ENCODE results near the gene NDUFS8. TPM values are rescaled to one million over a fixed set of nuclear protein-coding genes. Genes with fewer than 3 reads are reported as not detected.

NDUFS8 gene
- total and polyA plus RNA-seq, 10 of the 15 experiments (the other 5 are each of a cell fraction or from before 2014, with no cell fraction given): 17.6 to 308 (median 120) TPM

DNA sequence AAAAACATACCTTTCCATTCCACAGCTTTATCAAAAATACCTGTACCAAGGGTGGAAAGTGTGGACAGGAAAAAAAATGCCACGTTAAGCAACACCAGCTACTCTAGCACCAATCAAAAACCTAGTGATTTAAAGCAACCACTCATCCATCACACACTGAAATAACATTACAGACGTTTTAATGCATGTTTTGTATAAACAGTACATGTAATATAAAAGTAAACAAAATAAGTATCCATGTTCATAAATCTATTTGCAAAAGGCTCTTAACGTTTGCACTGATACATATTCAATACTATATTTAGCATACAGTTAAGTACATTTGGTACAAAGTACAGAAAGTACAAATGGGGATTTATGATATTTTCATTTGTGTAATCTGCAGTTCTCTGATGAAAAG lies 52.0 kb downstream of the NDUFS8 start:
- BruUV-seq (replicated peaks): no TSS peak

More for the DNA sequence above, 52.0 kb downstream of the NDUFS8 start:
- no peak for ATAC-seq
- TF ChIP-seq, protein P1, sequence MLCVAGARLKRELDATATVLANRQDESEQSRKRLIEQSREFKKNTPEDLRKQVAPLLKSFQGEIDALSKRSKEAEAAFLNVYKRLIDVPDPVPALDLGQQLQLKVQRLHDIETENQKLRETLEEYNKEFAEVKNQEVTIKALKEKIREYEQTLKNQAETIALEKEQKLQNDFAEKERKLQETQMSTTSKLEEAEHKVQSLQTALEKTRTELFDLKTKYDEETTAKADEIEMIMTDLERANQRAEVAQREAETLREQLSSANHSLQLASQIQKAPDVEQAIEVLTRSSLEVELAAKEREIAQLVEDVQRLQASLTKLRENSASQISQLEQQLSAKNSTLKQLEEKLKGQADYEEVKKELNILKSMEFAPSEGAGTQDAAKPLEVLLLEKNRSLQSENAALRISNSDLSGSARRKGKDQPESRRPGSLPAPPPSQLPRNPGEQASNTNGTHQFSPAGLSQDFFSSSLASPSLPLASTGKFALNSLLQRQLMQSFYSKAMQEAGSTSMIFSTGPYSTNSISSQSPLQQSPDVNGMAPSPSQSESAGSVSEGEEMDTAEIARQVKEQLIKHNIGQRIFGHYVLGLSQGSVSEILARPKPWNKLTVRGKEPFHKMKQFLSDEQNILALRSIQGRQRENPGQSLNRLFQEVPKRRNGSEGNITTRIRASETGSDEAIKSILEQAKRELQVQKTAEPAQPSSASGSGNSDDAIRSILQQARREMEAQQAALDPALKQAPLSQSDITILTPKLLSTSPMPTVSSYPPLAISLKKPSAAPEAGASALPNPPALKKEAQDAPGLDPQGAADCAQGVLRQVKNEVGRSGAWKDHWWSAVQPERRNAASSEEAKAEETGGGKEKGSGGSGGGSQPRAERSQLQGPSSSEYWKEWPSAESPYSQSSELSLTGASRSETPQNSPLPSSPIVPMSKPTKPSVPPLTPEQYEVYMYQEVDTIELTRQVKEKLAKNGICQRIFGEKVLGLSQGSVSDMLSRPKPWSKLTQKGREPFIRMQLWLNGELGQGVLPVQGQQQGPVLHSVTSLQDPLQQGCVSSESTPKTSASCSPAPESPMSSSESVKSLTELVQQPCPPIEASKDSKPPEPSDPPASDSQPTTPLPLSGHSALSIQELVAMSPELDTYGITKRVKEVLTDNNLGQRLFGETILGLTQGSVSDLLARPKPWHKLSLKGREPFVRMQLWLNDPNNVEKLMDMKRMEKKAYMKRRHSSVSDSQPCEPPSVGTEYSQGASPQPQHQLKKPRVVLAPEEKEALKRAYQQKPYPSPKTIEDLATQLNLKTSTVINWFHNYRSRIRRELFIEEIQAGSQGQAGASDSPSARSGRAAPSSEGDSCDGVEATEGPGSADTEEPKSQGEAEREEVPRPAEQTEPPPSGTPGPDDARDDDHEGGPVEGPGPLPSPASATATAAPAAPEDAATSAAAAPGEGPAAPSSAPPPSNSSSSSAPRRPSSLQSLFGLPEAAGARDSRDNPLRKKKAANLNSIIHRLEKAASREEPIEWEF (IDR thresholded peaks at IDR 0.05; ENCODE audit: insufficient replicate concordance, low read depth, low read length): no peak
- TF ChIP-seq, protein P2, sequence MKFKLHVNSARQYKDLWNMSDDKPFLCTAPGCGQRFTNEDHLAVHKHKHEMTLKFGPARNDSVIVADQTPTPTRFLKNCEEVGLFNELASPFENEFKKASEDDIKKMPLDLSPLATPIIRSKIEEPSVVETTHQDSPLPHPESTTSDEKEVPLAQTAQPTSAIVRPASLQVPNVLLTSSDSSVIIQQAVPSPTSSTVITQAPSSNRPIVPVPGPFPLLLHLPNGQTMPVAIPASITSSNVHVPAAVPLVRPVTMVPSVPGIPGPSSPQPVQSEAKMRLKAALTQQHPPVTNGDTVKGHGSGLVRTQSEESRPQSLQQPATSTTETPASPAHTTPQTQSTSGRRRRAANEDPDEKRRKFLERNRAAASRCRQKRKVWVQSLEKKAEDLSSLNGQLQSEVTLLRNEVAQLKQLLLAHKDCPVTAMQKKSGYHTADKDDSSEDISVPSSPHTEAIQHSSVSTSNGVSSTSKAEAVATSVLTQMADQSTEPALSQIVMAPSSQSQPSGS (IDR thresholded peaks at IDR 0.05; ENCODE audit: low read length): no peak
- TF ChIP-seq, protein P3, sequence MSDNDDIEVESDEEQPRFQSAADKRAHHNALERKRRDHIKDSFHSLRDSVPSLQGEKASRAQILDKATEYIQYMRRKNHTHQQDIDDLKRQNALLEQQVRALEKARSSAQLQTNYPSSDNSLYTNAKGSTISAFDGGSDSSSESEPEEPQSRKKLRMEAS (IDR thresholded peaks at IDR 0.05; ENCODE audit: low read depth, low read length): no peak
- no peak for TF ChIP-seq NR2F1 (conservative IDR thresholded peaks at IDR 0.05)
- no peak for TF ChIP-seq SIX5 (IDR thresholded peaks at IDR 0.05; ENCODE audit: low read depth, low read length, severe bottlenecking)
- TF ChIP-seq, protein P4, sequence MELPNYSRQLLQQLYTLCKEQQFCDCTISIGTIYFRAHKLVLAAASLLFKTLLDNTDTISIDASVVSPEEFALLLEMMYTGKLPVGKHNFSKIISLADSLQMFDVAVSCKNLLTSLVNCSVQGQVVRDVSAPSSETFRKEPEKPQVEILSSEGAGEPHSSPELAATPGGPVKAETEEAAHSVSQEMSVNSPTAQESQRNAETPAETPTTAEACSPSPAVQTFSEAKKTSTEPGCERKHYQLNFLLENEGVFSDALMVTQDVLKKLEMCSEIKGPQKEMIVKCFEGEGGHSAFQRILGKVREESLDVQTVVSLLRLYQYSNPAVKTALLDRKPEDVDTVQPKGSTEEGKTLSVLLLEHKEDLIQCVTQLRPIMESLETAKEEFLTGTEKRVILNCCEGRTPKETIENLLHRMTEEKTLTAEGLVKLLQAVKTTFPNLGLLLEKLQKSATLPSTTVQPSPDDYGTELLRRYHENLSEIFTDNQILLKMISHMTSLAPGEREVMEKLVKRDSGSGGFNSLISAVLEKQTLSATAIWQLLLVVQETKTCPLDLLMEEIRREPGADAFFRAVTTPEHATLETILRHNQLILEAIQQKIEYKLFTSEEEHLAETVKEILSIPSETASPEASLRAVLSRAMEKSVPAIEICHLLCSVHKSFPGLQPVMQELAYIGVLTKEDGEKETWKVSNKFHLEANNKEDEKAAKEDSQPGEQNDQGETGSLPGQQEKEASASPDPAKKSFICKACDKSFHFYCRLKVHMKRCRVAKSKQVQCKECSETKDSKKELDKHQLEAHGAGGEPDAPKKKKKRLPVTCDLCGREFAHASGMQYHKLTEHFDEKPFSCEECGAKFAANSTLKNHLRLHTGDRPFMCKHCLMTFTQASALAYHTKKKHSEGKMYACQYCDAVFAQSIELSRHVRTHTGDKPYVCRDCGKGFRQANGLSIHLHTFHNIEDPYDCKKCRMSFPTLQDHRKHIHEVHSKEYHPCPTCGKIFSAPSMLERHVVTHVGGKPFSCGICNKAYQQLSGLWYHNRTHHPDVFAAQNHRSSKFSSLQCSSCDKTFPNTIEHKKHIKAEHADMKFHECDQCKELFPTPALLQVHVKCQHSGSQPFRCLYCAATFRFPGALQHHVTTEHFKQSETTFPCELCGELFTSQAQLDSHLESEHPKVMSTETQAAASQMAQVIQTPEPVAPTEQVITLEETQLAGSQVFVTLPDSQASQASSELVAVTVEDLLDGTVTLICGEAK (IDR thresholded peaks at IDR 0.05; ENCODE audit: borderline replicate concordance): no peak
- no peak for TF ChIP-seq EGR1 (IDR thresholded peaks at IDR 0.05; ENCODE audit: borderline replicate concordance in 1 of 2, low read depth in 2 of 2, low read length in 2 of 2)
- TF ChIP-seq NFYB (IDR thresholded peaks at IDR 0.05; ENCODE audit: insufficient read depth, low read depth, low read length): no peak
- Histone ChIP-seq H3K27ac (ENCODE audit: control insufficient read depth, insufficient read depth) (no peak overlapping the region), H3K4me3 (no peak overlapping the region), H3K4me2 (ENCODE audit: control insufficient read depth, insufficient read depth) (no peak overlapping the region), H2AFZ (ENCODE audit: control insufficient read depth, low read depth, low read length) (no peak overlapping the region), H3K9ac (ENCODE audit: control insufficient read depth, insufficient read depth, low read length) (no peak overlapping the region), H3K27me3 (replicated peaks in 1 of 2; ENCODE audit: control insufficient read depth in 2 of 2, insufficient read depth in 2 of 2, low read length in 1 of 2) (no peaks in the 10 kb centered on the region), H3K36me3 (ENCODE audit: control insufficient read depth in 2 of 2, insufficient read depth in 2 of 2, low read length in 1 of 2) (peaks cover 8 to 14% of the 10 kb centered on the region in 2 experiments), H3K4me1 (ENCODE audit: control insufficient read depth, insufficient read depth, low read length) (peaks cover 3% of the 10 kb centered on the region; the same call in 1 of the 2 replicates), H3K79me2 (ENCODE audit: control insufficient read depth, insufficient read depth, low read length) (no peaks in the 10 kb centered on the region; the same call in 1 of the 2 replicates), H4K20me1 (ENCODE audit: control insufficient read depth, insufficient read depth) (no peaks in the 10 kb centered on the region), H3K9me3 (replicated peaks; ENCODE audit: control insufficient read depth, insufficient read depth, low read length) (no peaks in the 10 kb centered on the region)
- intact Hi-C loops (cut with micrococcal nuclease; ENCODE audit: unreplicated experiment) (no loop called here), in situ Hi-C loops (cut with MboI) (no loop called here)
- CTCF ChIA-PET: no interaction called here
- RAD21 ChIA-PET (ENCODE audit: unreplicated experiment): no interaction called here
- SMC1A ChIA-PET (ENCODE audit: uncharacterized antibody, unreplicated experiment): interaction anchor here (0.6 to 2.0 kb wide), 2 partner anchors 9 to 940 kb away, joined by 3 to 10 read pairs; no protein-coding TSS in a partner anchor
- FAIRE-seq: no peak
- DNase-seq (ENCODE audit: low read depth, low spot score): no peak
- POLR2A ChIA-PET: no interaction called here
- WGBS (ENCODE audit: insufficient coverage, insufficient replicate concordance, low lambda C conversion rate, missing lambda C conversion rate): 35% methylated on average over 3 of the region's 3 CpGs

All from GM12878 (cell line).